HepG2 (cell line): ENCODE results near the gene DDX17. TPM values are rescaled to one million over a fixed set of nuclear protein-coding genes. Genes with fewer than 3 reads are reported as not detected.

Experiments
- ARNT2 ChIP-seq: sonication (generic); formaldehyde crosslinking; IDR thresholded peaks from 2 replicates; pipeline ENCODE4 v1.8.0; 2022; ENCODE audit warnings: mild to moderate bottlenecking, low read depth, missing genetic modification reagents, moderate library complexity
- BCL6 ChIP-seq: IDR thresholded peaks from 2 replicates; pipeline ENCODE4 v1.6.1; 2016; ENCODE audit warnings: missing genetic modification reagents, missing compliant biosample characterization
- CHCHD3 ChIP-seq: sonication (generic); formaldehyde crosslinking; IDR thresholded peaks from 2 replicates; pipeline ENCODE4 v1.8.0; 2022; ENCODE audit warnings: mild to moderate bottlenecking, missing genetic modification reagents, moderate library complexity
- FIP1L1 ChIP-seq: fragments of 200-400 bp; formaldehyde crosslinking; IDR thresholded peaks from 2 replicates; pipeline ENCODE4 v1.6.1; 2018; ENCODE audit warnings: low read depth, mild to moderate bottlenecking, low read length, moderate library complexity, borderline replicate concordance; ENCODE audit not compliant: insufficient read depth
- GABPA ChIP-seq, 2 experiments: IDR thresholded peaks; 2 replicates each; pipeline ENCODE4 v1.6.1; 2011 to 2016; ENCODE audit warnings: low read depth in 2 of 2, low read length in 1 of 2, missing biosample characterization in 1 of 2, missing genetic modification characterization in 1 of 2
- KAT2B ChIP-seq: fragments of 150-350 bp; IDR thresholded peaks from 2 replicates; pipeline ENCODE4 v1.6.1; 2014; ENCODE audit warnings: low read depth, low read length, borderline replicate concordance
- RFX3 ChIP-seq: IDR thresholded peaks from 2 replicates; pipeline ENCODE4 v1.6.1; 2016; ENCODE audit warnings: missing biosample characterization, missing genetic modification reagents
- SOX5 ChIP-seq: IDR thresholded peaks from 2 replicates; pipeline ENCODE4 v1.6.1; 2016; ENCODE audit warnings: borderline replicate concordance
- ZNF550 ChIP-seq: sonication (generic); formaldehyde crosslinking; IDR thresholded peaks from 2 replicates; pipeline ENCODE4 v1.4.0; 2020; ENCODE audit warnings: mild to moderate bottlenecking, missing genetic modification reagents, borderline replicate concordance
- ZNF781 ChIP-seq: sonication (generic); formaldehyde crosslinking; IDR thresholded peaks from 2 replicates; pipeline ENCODE4 v1.5.1; 2020; ENCODE audit warnings: borderline replicate concordance, mild to moderate bottlenecking, missing genetic modification reagents; ENCODE audit errors: not compliant biosample characterization
- ZNF788 ChIP-seq: sonication (generic); formaldehyde crosslinking; IDR thresholded peaks from 2 replicates; pipeline ENCODE4 v1.5.0; 2020; ENCODE audit warnings: mild to moderate bottlenecking, missing genetic modification reagents, borderline replicate concordance
- polyA plus RNA-seq, 8 experiments: library from polyadenylated mRNA; depleted of rRNA in 3 of 8; stranded (reverse) in 7 of 8; unstranded in 1 of 8; fragments of >200 nt; fragmentation: Illumina TruSeq in 4 of 8; extraction: Trizol in 4 of 8; gene quantifications; 2 replicates each; pipeline versions ENCODE4 v1.2.1 to v1.2.3, GENCODE V29; 2011 to 2016; ENCODE audit warnings: low read depth in 4 of 8, missing spikeins in 1 of 8, mixed read lengths in 1 of 8; ENCODE audit not compliant: insufficient read depth in 1 of 8
- total RNA-seq, 5 experiments: library from RNA; depleted of rRNA; stranded (reverse); fragments of >200 nt; fragmentation: Illumina TruSeq; extraction: Trizol; gene quantifications; 2 replicates each; pipeline ENCODE4 v1.2.3, GENCODE V29; 2016; ENCODE audit warnings: low read depth in 1 of 5
- TF ChIP-seq, protein P1 (sequence below): sonication (generic); formaldehyde crosslinking; IDR thresholded peaks from 2 replicates; pipeline ENCODE4 v1.5.1; 2020; ENCODE audit warnings: mild to moderate bottlenecking, missing genetic modification reagents, borderline replicate concordance
- TF ChIP-seq, protein P2 (sequence below): sonication (generic); formaldehyde crosslinking; IDR thresholded peaks from 2 replicates; pipeline ENCODE4 v1.5.0; 2020; ENCODE audit warnings: mild to moderate bottlenecking, missing genetic modification reagents, borderline replicate concordance

Gene DDX17
- total and polyA plus RNA-seq, 2 of the 13 experiments (the other 11 are each of a cell fraction or from before 2014, with no cell fraction given), result 238 to 344 TPM

DNA sequence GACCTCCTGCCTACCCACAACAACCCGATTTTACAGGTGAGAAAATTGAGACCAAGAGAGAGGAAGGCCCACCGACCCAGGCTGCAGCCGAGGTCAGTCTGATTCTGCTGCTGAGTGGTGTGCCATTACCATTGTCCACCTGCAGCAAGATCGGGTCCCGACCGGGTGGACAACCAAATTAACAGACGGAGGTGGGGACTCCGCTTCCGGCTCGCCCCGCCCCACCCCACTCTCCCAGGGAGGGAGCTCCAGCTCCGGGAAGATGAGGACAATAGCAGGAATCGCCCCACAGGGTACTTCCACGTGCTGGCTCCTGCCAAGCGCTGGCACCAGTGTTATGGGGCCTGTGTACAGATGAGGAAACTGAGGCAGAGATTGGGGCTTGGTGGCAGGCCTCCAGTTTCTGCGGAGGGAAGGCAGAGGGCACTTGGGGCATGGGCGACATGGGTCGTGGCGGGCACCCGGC, 38.6 kb downstream of the DDX17 start (continued):
- peak; percentile 55; the same call in 1 of the 2 replicates for TF ChIP-seq CHCHD3
- TF ChIP-seq ZNF550 (CRISPR knock-in tag), result no peak
- peak; percentile 60; the same call in 1 of the 2 replicates for TF ChIP-seq ARNT2 (CRISPR knock-in tag)
- no peak for TF ChIP-seq BCL6 (CRISPR knock-in tag)
- 0 out of 2 replicates have a peak, but pooled peaks have one; percentile 34 for TF ChIP-seq FIP1L1
- no peak for TF ChIP-seq GABPA (IDR thresholded peaks at IDR 0.05; ENCODE audit: low read depth, low read length)
- 0 out of 2 replicates have a peak, but pooled peaks have one; percentile 22 for TF ChIP-seq GABPA (CRISPR knock-in tag; IDR thresholded peaks at IDR 0.05; ENCODE audit: low read depth)
- no peak for TF ChIP-seq KAT2B
- no peak for TF ChIP-seq ZNF788 (CRISPR knock-in tag)
- no peak for TF ChIP-seq ZNF781 (CRISPR knock-in tag)
- TF ChIP-seq, protein P1, sequence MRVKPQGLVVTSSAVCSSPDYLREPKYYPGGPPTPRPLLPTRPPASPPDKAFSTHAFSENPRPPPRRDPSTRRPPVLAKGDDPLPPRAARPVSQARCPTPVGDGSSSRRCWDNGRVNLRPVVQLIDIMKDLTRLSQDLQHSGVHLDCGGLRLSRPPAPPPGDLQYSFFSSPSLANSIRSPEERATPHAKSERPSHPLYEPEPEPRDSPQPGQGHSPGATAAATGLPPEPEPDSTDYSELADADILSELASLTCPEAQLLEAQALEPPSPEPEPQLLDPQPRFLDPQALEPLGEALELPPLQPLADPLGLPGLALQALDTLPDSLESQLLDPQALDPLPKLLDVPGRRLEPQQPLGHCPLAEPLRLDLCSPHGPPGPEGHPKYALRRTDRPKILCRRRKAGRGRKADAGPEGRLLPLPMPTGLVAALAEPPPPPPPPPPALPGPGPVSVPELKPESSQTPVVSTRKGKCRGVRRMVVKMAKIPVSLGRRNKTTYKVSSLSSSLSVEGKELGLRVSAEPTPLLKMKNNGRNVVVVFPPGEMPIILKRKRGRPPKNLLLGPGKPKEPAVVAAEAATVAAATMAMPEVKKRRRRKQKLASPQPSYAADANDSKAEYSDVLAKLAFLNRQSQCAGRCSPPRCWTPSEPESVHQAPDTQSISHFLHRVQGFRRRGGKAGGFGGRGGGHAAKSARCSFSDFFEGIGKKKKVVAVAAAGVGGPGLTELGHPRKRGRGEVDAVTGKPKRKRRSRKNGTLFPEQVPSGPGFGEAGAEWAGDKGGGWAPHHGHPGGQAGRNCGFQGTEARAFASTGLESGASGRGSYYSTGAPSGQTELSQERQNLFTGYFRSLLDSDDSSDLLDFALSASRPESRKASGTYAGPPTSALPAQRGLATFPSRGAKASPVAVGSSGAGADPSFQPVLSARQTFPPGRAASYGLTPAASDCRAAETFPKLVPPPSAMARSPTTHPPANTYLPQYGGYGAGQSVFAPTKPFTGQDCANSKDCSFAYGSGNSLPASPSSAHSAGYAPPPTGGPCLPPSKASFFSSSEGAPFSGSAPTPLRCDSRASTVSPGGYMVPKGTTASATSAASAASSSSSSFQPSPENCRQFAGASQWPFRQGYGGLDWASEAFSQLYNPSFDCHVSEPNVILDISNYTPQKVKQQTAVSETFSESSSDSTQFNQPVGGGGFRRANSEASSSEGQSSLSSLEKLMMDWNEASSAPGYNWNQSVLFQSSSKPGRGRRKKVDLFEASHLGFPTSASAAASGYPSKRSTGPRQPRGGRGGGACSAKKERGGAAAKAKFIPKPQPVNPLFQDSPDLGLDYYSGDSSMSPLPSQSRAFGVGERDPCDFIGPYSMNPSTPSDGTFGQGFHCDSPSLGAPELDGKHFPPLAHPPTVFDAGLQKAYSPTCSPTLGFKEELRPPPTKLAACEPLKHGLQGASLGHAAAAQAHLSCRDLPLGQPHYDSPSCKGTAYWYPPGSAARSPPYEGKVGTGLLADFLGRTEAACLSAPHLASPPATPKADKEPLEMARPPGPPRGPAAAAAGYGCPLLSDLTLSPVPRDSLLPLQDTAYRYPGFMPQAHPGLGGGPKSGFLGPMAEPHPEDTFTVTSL, result no peak
- TF ChIP-seq RFX3 (CRISPR knock-in tag), result no peak
- TF ChIP-seq SOX5 (CRISPR knock-in tag), result 0 out of 2 replicates have a peak, but pooled peaks have one; percentile 12
- TF ChIP-seq, protein P2, sequence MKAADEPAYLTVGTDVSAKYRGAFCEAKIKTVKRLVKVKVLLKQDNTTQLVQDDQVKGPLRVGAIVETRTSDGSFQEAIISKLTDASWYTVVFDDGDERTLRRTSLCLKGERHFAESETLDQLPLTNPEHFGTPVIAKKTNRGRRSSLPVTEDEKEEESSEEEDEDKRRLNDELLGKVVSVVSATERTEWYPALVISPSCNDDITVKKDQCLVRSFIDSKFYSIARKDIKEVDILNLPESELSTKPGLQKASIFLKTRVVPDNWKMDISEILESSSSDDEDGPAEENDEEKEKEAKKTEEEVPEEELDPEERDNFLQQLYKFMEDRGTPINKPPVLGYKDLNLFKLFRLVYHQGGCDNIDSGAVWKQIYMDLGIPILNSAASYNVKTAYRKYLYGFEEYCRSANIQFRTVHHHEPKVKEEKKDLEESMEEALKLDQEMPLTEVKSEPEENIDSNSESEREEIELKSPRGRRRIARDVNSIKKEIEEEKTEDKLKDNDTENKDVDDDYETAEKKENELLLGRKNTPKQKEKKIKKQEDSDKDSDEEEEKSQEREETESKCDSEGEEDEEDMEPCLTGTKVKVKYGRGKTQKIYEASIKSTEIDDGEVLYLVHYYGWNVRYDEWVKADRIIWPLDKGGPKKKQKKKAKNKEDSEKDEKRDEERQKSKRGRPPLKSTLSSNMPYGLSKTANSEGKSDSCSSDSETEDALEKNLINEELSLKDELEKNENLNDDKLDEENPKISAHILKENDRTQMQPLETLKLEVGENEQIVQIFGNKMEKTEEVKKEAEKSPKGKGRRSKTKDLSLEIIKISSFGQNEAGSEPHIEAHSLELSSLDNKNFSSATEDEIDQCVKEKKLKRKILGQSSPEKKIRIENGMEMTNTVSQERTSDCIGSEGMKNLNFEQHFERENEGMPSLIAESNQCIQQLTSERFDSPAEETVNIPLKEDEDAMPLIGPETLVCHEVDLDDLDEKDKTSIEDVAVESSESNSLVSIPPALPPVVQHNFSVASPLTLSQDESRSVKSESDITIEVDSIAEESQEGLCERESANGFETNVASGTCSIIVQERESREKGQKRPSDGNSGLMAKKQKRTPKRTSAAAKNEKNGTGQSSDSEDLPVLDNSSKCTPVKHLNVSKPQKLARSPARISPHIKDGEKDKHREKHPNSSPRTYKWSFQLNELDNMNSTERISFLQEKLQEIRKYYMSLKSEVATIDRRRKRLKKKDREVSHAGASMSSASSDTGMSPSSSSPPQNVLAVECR (CRISPR knock-in tag), result peak; percentile 39; the same call in 1 of the 2 replicates
